Measurements from ENCODE around the gene HNRNPA2B1.
"Not testable (repeated sequence)": the region's sequence is repeated elsewhere in the genome, so short reads cannot be mapped to it uniquely, and the experiment has no call there.

HNRNPA2B1 gene

DNA sequence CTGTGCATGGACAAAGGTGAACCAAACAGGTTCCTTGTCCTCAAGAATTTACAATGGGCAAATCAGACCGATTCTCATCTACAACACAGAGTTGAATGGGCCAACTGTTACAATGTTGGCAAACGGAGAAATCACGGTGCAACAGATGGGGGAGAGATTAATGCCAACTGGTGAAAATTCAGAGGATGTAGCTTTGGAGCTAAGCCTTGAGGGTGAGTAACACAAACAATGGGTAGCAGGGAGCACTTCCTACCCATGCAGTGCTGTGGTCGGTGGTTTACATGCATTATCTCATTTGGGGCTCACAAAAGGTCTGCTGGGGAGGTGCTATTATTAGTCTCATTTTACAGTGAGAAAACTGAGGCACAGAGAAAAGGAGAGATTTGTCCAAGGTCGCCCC, 49.5 kb downstream of the HNRNPA2B1 start:
- no peaks in the 10 kb centered on the region for H3K9me2 ChIP-seq (replicated peaks; ENCODE audit: insufficient read depth, low read length)
- no peaks in the 10 kb centered on the region for H3K27me3 ChIP-seq (ENCODE audit: low read length)
- H3K27ac ChIP-seq (ENCODE audit: low read depth, low read length) = no peak overlapping the region
- no peaks in the 10 kb centered on the region for H3K36me3 ChIP-seq (ENCODE audit: low read length)
- peak overlapping the region; percentile 61 for H3K4me2 ChIP-seq (ENCODE audit: low read depth, low read length, poor library complexity, severe bottlenecking)
- no peak for TF ChIP-seq EZH2phosphoT487 (conservative IDR thresholded peaks at IDR 0.05; ENCODE audit: low read length)
- TF ChIP-seq, protein P1, sequence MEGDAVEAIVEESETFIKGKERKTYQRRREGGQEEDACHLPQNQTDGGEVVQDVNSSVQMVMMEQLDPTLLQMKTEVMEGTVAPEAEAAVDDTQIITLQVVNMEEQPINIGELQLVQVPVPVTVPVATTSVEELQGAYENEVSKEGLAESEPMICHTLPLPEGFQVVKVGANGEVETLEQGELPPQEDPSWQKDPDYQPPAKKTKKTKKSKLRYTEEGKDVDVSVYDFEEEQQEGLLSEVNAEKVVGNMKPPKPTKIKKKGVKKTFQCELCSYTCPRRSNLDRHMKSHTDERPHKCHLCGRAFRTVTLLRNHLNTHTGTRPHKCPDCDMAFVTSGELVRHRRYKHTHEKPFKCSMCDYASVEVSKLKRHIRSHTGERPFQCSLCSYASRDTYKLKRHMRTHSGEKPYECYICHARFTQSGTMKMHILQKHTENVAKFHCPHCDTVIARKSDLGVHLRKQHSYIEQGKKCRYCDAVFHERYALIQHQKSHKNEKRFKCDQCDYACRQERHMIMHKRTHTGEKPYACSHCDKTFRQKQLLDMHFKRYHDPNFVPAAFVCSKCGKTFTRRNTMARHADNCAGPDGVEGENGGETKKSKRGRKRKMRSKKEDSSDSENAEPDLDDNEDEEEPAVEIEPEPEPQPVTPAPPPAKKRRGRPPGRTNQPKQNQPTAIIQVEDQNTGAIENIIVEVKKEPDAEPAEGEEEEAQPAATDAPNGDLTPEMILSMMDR (IDR thresholded peaks at IDR 0.05; ENCODE audit: insufficient read depth, low read length, poor library complexity, severe bottlenecking) = no peak
- H3K4me3 ChIP-seq (ENCODE audit: insufficient read depth, low read length, poor library complexity, severe bottlenecking) = peak overlapping the region; percentile 55
- H3K9ac ChIP-seq (ENCODE audit: low read length) = no peak overlapping the region
- H3F3A ChIP-seq (ENCODE audit: insufficient read depth) = peaks cover 3% of the 10 kb centered on the region; the same call in 1 of the 2 replicates
- no peaks in the 10 kb centered on the region for H3K9me3 ChIP-seq (ENCODE audit: insufficient read depth, low read length)
- no peaks in the 10 kb centered on the region for H4K20me1 ChIP-seq (ENCODE audit: low read depth, low read length)
- no peaks in the 10 kb centered on the region for H3K79me2 ChIP-seq (ENCODE audit: insufficient read depth, low read length)
- peak overlapping the region; percentile 82 for H2AFZ ChIP-seq (ENCODE audit: low read depth, low read length, severe bottlenecking)

GRCh38 chr7:26149391-26149977, 51.1 kb downstream of the HNRNPA2B1 start:
- no peak overlapping the region for H3K9ac ChIP-seq (ENCODE audit: low read length)

DNA sequence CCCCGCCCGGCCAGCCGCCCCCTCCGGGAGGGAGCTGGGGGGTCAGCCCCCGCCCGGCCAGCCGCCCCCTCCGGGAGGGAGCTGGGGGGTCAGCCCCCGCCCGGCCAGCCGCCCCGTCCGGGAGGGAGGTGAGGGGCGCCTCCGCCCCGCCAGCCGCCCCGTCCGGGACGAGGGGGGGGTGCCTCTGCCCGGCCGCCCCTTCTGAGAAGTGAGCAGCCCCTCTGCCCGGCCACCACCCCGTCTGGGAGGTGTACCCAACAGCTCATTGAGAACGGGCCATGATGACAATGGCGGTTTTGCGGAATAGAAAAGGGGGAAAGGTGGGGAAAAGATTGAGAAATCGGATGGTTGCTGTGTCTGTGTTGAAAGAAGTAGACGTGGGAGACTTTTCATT, 52.2 kb downstream of the HNRNPA2B1 start:
- H3K27me3 ChIP-seq (ENCODE audit: low read length); H3K9me3 ChIP-seq (ENCODE audit: insufficient read depth, low read length); H3F3A ChIP-seq (ENCODE audit: insufficient read depth); H3K79me2 ChIP-seq (ENCODE audit: insufficient read depth, low read length); H3K9me2 ChIP-seq (replicated peaks; ENCODE audit: insufficient read depth, low read length); H4K20me1 ChIP-seq (ENCODE audit: low read depth, low read length); H3K4me2 ChIP-seq (ENCODE audit: low read depth, low read length, poor library complexity, severe bottlenecking); H2AFZ ChIP-seq (ENCODE audit: low read depth, low read length, severe bottlenecking); H3K9ac ChIP-seq (ENCODE audit: low read length); H3K4me3 ChIP-seq (ENCODE audit: insufficient read depth, low read length, poor library complexity, severe bottlenecking); H3K27ac ChIP-seq (ENCODE audit: low read depth, low read length); H3K36me3 ChIP-seq (ENCODE audit: low read length): not testable (repeated sequence)

More at GRCh38 chr7:26149391-26149977, 51.1 kb downstream of the HNRNPA2B1 start:
- H4K20me1 ChIP-seq (ENCODE audit: low read depth, low read length) = no peaks in the 10 kb centered on the region
- no peaks in the 10 kb centered on the region for H3K9me3 ChIP-seq (ENCODE audit: insufficient read depth, low read length)
- no peaks in the 10 kb centered on the region for H3K79me2 ChIP-seq (ENCODE audit: insufficient read depth, low read length)
- TF ChIP-seq EZH2phosphoT487 (conservative IDR thresholded peaks at IDR 0.05; ENCODE audit: low read length) = no peak
- TF ChIP-seq, protein P1 (IDR thresholded peaks at IDR 0.05; ENCODE audit: insufficient read depth, low read length, poor library complexity, severe bottlenecking) = no peak
- H3F3A ChIP-seq (ENCODE audit: insufficient read depth) = 0 out of 2 replicates have a peak, but pooled peaks cover 3% of the 10 kb centered on the region
- H3K36me3 ChIP-seq (ENCODE audit: low read length) = no peaks in the 10 kb centered on the region
- no peaks in the 10 kb centered on the region for H3K27me3 ChIP-seq (ENCODE audit: low read length)
- H3K9me2 ChIP-seq (replicated peaks; ENCODE audit: insufficient read depth, low read length) = no peaks in the 10 kb centered on the region
- no peak overlapping the region for H3K27ac ChIP-seq (ENCODE audit: low read depth, low read length)
- no peak overlapping the region for H3K4me2 ChIP-seq (ENCODE audit: low read depth, low read length, poor library complexity, severe bottlenecking)
- H2AFZ ChIP-seq (ENCODE audit: low read depth, low read length, severe bottlenecking) = no peak overlapping the region
- no peak overlapping the region for H3K4me3 ChIP-seq (ENCODE audit: insufficient read depth, low read length, poor library complexity, severe bottlenecking)

- H3F3A ChIP-seq (ENCODE audit: insufficient read depth); H3K4me2 ChIP-seq (ENCODE audit: low read depth, low read length, poor library complexity, severe bottlenecking); H3K4me3 ChIP-seq (ENCODE audit: insufficient read depth, low read length, poor library complexity, severe bottlenecking); H2AFZ ChIP-seq (ENCODE audit: low read depth, low read length, severe bottlenecking); H3K79me2 ChIP-seq (ENCODE audit: insufficient read depth, low read length); H3K36me3 ChIP-seq (ENCODE audit: low read length); H4K20me1 ChIP-seq (ENCODE audit: low read depth, low read length); H3K9me2 ChIP-seq (replicated peaks; ENCODE audit: insufficient read depth, low read length); H3K9me3 ChIP-seq (ENCODE audit: insufficient read depth, low read length); H3K9ac ChIP-seq (ENCODE audit: low read length); H3K27me3 ChIP-seq (ENCODE audit: low read length); H3K27ac ChIP-seq (ENCODE audit: low read depth, low read length): not testable (repeated sequence)
Observed at GRCh38 chr7:26147646-26148306, 52.8 kb downstream of the HNRNPA2B1 start.

All from SU-DHL-6 (cell line).